GM10847 (cell line): ENCODE results near the gene ARHGEF28.

Experiments used
- POLR2A ChIP-seq: IDR thresholded peaks from 2 replicates; pipeline ENCODE4 v1.6.1; 2011; ENCODE audit not compliant: insufficient read length; ENCODE audit errors: extremely low read depth

The ARHGEF28 gene

DNA sequence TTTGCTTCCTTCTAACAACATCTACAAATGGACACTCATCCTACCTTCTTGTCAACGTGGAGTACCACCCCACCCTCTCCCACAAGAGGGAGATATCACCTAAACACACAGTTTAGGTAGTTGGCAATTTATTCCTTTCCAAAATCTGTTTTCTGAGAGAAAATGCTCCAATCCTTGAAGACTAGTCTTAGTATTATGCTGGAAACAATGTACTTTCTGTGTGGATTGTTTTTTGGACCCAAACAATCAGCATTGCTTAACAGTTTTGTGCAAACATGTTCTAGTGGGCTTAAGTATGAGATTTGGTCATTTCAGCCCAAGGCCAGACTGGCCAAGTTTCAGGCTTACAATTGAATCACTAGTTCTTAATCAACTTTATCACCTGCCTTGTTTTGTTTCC, 359.1 kb downstream of the ARHGEF28 start:
- no peak for TF ChIP-seq POLR2A

DNA sequence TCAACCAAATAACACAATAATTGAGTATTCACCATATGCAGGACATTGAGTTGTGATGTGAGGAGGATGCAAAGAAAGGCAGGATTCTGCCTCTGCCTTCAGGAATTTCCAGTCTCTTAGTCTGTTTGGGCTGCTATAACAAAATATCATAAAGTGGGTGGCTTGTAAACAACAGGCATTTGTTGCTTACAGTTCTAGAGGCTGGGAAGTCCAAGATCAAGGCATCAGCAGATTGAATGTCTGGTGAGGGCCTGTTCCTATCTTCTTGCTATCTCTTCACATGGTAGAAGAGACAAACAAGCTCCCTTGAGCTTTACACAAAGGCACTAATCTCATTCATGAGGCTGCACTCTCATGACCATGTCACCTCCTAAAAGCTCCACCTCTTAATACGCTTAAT, 360.7 kb downstream of the ARHGEF28 start:
- TF ChIP-seq POLR2A, result no peak

- no peak for TF ChIP-seq POLR2A
Observed at GRCh38 chr5:73987915-73988314, 361.9 kb downstream of the ARHGEF28 start.

- no peak for TF ChIP-seq POLR2A
Observed at GRCh38 chr5:73989956-73990355, 364.0 kb downstream of the ARHGEF28 start.
